NB4 (cell line): ENCODE results near the gene S100A14.

Experiments
- DNase-seq: peaks from one replicate; pipeline ENCODE4 v3.0.0; 2010; ENCODE audit warnings: low read depth
- H3K4me3 ChIP-seq: one replicate; pipeline ENCODE4 v1.5.1; 2011; ENCODE audit warnings: mild to moderate bottlenecking, low read depth, low read length, moderate library complexity
- MYC ChIP-seq: IDR thresholded peaks from 2 replicates; pipeline ENCODE4 v1.6.1; 2011; ENCODE audit warnings: low read depth, low read length
- POLR2A ChIP-seq: IDR thresholded peaks from 2 replicates; pipeline ENCODE4 v1.6.1; 2011; ENCODE audit warnings: mild to moderate bottlenecking; ENCODE audit not compliant: insufficient read length; ENCODE audit errors: extremely low read depth
- TF ChIP-seq, protein P1 (sequence below): IDR thresholded peaks from 2 replicates; pipeline ENCODE4 v1.6.1; 2011; ENCODE audit warnings: low read depth, low read length
- TF ChIP-seq, protein P2 (sequence below): IDR thresholded peaks from one replicate; pipeline ENCODE4 v1.5.1; 2012; ENCODE audit warnings: low read depth, low read length

S100A14 gene

DNA sequence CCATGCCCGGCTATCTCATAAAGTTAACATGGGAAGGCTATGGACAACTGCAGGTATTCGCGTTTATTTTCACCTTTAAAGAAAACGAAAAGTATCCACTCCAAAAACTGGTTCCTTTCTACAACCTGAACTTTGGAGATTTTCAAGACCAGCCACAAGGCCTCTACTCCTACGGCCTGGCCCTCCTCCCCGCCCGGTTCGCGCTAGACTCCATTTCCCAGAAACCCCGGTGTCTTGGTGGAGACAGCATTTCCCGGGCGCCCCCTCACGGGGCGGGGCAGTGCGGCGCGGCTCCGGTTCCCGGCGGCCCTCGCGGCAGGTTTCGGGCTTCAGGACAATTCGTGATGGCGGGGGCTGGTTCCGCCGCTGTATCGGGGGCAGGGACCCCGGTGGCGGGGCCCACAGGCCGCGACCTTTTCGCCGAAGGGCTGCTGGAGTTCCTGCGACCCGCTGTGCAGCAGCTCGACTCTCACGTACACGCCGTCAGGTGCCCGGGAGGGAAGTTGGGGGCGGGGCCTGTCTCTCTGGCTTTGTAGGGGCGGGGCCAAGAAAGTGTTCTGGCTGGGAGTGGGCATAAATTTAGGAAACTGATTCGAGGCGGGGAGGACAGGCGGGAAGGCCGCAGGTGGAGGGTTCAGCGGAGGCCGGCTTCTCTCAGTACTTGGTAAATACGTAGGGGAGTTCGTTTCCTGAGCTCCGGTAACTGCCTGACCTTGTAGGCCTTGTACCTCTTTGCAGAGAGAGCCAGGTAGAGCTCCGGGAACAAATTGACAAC is 42.5 kb upstream of the S100A14 start, which contains the start of gene SNAPIN:
SNAPIN (plus strand) TSS at position 304 of the 775 bp plus-strand sequence; CDS start at position 345, 41 bp downstream.
- peak within 1 kb of the TSS; percentile 92 for H3K4me3 ChIP-seq
- DNase-seq, result peak; percentile 92
- TF ChIP-seq POLR2A, result peak; percentile 64
- TF ChIP-seq, protein P1, sequence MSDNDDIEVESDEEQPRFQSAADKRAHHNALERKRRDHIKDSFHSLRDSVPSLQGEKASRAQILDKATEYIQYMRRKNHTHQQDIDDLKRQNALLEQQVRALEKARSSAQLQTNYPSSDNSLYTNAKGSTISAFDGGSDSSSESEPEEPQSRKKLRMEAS, result peak; percentile 42; the same call in 1 of the 2 replicates
- TF ChIP-seq, protein P2, sequence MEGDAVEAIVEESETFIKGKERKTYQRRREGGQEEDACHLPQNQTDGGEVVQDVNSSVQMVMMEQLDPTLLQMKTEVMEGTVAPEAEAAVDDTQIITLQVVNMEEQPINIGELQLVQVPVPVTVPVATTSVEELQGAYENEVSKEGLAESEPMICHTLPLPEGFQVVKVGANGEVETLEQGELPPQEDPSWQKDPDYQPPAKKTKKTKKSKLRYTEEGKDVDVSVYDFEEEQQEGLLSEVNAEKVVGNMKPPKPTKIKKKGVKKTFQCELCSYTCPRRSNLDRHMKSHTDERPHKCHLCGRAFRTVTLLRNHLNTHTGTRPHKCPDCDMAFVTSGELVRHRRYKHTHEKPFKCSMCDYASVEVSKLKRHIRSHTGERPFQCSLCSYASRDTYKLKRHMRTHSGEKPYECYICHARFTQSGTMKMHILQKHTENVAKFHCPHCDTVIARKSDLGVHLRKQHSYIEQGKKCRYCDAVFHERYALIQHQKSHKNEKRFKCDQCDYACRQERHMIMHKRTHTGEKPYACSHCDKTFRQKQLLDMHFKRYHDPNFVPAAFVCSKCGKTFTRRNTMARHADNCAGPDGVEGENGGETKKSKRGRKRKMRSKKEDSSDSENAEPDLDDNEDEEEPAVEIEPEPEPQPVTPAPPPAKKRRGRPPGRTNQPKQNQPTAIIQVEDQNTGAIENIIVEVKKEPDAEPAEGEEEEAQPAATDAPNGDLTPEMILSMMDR, result no peak

DNA sequence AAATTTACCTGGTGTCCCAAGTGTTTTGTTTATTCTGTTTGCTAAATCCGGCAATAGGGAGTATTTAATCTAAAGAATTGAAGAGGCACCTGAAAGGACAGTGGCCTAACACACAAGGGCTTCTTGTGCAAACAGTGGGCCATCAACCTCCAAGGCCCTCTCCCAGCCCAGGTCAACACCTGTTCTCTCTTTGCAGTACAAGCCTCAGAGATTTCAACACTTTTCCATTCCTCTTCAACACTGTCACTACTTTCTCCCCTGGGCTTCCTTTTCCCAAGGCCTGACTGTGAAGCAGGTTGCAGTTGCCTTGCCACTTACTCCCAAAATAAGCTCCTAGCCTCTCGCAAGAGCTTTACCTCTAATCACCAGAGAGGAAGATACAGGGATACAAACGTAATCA is 39.2 kb upstream of the S100A14 start:
- H3K4me3 ChIP-seq, result no peak overlapping the region
- TF ChIP-seq MYC (no peak), POLR2A (no peak)
- TF ChIP-seq, protein P1, result no peak
- TF ChIP-seq, protein P2, result no peak
- DNase-seq, result no peak

DNA sequence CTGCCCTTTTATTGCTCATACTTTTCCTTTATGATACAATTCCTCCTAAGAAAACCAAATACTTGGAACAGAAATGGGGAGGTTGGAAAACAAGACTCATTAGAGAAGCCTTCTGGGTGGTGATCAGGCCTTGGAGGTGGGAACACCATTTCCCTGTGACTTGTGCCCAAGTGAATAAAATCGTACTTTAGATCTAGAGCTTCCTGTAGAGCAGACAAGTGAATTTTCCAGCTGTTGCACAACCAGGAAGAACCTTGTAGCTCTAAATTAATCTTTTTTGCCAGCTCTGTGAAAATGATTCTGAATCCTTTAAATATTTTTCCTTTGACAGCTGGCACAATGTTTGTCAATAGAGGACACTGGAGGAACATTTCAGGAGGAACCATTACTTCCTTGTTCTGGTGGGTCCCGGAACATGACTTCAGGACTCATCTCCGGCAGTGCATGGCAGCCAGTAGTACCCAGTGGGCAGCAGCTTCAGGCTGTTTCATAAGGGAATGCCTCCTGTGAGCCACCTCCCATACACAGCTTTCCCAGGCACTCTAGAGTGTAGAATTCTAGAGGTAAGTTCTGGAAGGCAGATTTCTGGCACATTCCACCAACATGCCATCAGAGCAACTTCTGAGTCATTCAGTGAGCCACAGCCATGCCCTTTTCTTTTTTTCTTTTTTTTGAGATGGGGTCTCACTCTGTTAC is 36.8 kb upstream of the S100A14 start:
- H3K4me3 ChIP-seq, result no peak overlapping the region
- DNase-seq, result no peak
- TF ChIP-seq POLR2A (no peak), MYC (no peak)
- TF ChIP-seq, protein P2, result no peak
- TF ChIP-seq, protein P1, result no peak

DNA sequence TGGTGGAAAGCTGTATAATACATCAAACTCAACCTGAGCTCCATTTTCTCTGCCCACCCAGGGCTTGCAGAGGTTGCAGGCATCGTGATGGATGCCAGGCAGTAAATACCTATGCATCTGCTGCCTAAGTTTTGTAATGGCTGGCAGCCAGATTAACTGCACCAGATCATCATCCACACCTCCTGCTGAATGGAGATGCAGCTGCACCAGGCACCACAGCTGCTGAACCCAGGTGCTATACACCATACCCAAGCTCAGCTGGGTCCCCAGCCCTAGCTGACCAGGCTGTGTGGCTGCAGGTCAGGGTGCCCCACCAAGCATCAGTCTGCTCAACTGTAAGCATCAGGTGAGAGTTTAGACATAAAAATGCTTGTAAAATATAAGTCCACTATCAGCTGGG is 35.6 kb upstream of the S100A14 start:
- DNase-seq, result no peak
- H3K4me3 ChIP-seq, result no peak overlapping the region
- TF ChIP-seq, protein P1, result no peak
- no peak for TF ChIP-seq MYC
- TF ChIP-seq, protein P2, result no peak
- no peak for TF ChIP-seq POLR2A

DNA sequence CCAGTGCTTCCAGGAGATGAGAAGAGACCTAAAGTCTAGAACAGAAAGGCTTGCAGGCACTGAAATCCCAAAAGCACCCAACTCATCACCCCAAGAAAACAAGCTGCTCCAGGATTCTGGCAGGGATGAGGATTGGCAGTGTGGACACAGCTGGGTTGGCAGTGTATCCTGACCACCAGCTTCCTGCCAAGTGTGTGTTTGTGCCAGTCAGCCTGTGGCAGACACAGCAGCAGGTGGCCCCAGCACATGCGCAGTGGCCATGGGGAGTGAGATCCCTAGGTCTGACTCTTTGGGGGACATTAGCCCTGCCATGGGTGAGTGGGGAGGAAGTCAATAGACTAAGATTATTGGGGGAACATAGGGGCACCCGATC is 33.7 kb upstream of the S100A14 start:
- H3K4me3 ChIP-seq, result no peak overlapping the region
- DNase-seq, result no peak
- TF ChIP-seq, protein P2, result no peak
- TF ChIP-seq POLR2A, result peak; percentile 4
